ENCODE data around the gene TNC.

- TF ChIP-seq CTCF (IDR thresholded peaks at IDR 0.05): no peak
- no peak for TF ChIP-seq CHD2 (IDR thresholded peaks at IDR 0.05; ENCODE audit: low read length, partially characterized antibody)
- TF ChIP-seq PBX3 (IDR thresholded peaks at IDR 0.05): no peak
These were observed 128.2 kb downstream of the TNC start for GRCh38 chr9:114989600-114990410.

Data from SK-N-SH (cell line).